Stimulated activated naive CD8-positive, alpha-beta T cell treated with anti-CD3 and anti-CD28 coated beads, Interleukin-15, Interleukin-2, amounts not matched to agents 100 ng/mL and 50 ng/mL, for 24 hours (primary cell): ENCODE results near the gene FPR1.
"Not testable (repeated sequence)": the region's sequence is repeated elsewhere in the genome, so short reads cannot be mapped to it uniquely, and the experiment has no call there.

Experiments
- H3K27ac Mint-ChIP-seq: one replicate; pipeline ENCODE4 v1.8.0; 2021; ENCODE audit warnings: mild to moderate bottlenecking, mixed read lengths
- H3K27me3 Mint-ChIP-seq: one replicate; pipeline ENCODE4 v1.8.0; 2021; ENCODE audit warnings: mixed read lengths
- H3K36me3 Mint-ChIP-seq: one replicate; pipeline ENCODE4 v1.8.0; 2021; ENCODE audit warnings: low read depth, mixed read lengths
- H3K4me1 Mint-ChIP-seq: one replicate; pipeline ENCODE4 v1.8.0; 2021; ENCODE audit warnings: low read depth, mixed read lengths
- H3K4me3 Mint-ChIP-seq: one replicate; pipeline ENCODE4 v1.8.0; 2021; ENCODE audit warnings: mild to moderate bottlenecking, mixed read lengths
- H3K9me3 Mint-ChIP-seq: one replicate; pipeline ENCODE4 v1.8.0; 2021; ENCODE audit warnings: mixed read lengths

Gene FPR1

DNA sequence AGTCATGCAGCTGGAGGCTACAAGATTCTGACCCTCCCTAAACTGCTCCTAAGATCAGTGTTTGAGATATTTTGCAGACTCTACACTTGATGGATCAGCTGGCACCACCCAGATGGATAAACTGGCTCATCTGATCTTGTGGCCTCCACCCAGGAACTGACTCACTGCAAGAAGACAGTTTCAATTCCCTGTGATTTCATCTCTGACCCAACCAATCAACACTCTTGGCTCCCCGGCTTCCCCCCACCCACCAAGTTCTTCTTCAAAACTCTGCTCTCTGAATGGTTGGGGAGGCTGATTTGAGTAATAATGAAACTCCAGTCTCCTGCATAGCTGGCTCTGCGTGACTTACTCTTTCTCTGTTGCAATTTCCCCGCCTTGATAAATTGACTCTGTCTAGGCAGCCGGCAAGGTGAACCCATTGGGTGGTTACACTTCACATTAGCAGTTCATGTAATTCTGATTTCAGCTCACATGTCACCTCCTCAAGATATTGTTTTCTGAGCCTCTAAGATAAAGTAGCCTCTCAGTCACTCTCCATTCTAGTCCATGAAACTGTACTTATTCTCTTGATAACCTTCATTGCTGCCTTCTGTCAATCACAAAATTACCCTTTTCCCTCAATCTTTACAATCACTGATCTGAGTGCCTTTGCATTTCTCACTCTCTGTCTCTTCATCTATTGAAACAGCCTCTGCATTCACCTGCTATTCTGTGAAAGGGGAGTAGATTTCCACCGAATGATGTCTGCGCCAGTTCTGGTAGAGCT is 33.4 kb upstream of the FPR1 start:
- H3K27ac Mint-ChIP-seq: no peak overlapping the region
- H3K4me3 Mint-ChIP-seq: no peak overlapping the region
- no peaks in the 10 kb centered on the region for H3K4me1 Mint-ChIP-seq
- peaks cover 13% of the 10 kb centered on the region for H3K27me3 Mint-ChIP-seq
- H3K9me3 Mint-ChIP-seq: no peaks in the 10 kb centered on the region
- H3K36me3 Mint-ChIP-seq: no peaks in the 10 kb centered on the region

DNA sequence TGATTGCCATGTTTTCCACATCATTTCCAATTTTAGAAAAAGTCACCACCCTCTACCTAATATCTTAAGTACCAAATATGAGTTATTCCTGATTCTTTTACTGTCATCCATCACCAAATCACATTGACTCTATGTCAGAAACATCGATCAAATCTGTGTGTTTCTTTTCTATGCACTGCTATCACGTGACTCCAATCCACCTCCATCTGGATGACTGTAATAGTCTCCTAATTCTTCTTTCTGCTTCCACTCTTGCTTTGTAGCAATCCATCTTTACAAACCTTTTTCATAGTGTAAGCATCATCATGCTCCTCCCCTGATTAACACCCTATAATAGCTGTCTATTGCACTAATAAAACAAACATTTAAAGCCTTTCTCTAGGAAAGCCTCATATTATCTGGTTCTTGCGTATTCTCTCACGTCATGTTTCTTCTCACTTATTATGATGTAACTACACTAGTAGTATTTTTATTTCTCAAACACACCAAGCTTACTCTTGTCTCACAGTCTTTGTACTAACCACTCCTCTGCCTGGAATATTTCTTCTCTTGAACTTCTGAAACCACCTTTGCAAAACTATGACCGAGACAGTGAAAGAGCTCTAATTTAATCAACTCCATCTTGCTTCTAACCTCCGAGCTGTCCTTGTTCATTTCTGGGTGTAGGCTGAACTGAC is 32.6 kb upstream of the FPR1 start:
- H3K4me3 Mint-ChIP-seq: no peak overlapping the region
- no peak overlapping the region for H3K27ac Mint-ChIP-seq
- no peaks in the 10 kb centered on the region for H3K9me3 Mint-ChIP-seq

DNA sequence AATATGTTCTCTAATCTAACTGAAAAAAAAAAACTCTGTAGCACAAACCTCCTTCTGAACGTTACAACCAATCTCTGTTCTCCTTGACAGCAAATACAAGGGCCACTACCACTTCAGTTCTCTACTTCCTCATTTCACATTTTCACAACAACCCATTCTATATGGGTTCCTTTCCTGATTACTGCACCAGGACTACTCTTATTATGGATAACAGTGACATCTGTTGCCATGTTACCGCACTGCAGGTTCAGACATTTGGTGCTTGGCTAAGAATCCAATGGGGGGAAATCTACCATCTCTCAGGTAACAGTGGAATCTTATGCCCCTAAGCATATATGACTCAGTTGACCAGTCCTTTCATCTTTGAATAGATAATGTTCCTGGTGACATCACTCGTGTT is 31.7 kb upstream of the FPR1 start:
- Mint-ChIP-seq H3K36me3 (no peaks in the 10 kb centered on the region), H3K4me3 (no peak overlapping the region), H3K9me3 (no peaks in the 10 kb centered on the region), H3K4me1 (no peaks in the 10 kb centered on the region), H3K27ac (no peak overlapping the region), H3K27me3 (peaks cover 26% of the 10 kb centered on the region)

More for the DNA sequence above, 32.6 kb upstream of the FPR1 start:
- Mint-ChIP-seq H3K4me1 (no peaks in the 10 kb centered on the region), H3K27me3 (peaks cover 21% of the 10 kb centered on the region), H3K36me3 (no peaks in the 10 kb centered on the region)

DNA sequence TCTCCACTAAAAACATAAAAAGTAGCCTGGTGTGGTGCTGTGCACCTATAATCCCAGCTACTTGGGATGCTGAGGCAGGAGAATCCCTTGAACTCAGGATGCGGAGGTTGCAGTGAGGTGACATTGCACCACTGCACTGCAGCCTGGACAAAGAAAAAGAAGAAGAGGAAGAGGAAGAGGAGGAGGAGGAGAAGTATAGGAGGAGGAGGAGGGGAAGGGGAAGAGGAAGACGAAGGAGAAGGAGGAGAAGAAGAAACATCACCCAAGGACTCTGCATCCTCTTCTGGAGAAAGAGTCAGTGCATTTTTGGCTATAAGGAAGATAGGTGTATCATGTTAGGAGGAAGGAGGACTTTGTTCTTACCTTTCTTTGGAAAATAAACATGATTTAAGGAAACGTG is 30.3 kb upstream of the FPR1 start:
- Mint-ChIP-seq H3K4me1 (no peaks in the 10 kb centered on the region), H3K36me3 (no peaks in the 10 kb centered on the region), H3K27me3 (peaks cover 38% of the 10 kb centered on the region), H3K4me3 (no peak overlapping the region), H3K27ac (no peak overlapping the region), H3K9me3 (no peaks in the 10 kb centered on the region)

DNA sequence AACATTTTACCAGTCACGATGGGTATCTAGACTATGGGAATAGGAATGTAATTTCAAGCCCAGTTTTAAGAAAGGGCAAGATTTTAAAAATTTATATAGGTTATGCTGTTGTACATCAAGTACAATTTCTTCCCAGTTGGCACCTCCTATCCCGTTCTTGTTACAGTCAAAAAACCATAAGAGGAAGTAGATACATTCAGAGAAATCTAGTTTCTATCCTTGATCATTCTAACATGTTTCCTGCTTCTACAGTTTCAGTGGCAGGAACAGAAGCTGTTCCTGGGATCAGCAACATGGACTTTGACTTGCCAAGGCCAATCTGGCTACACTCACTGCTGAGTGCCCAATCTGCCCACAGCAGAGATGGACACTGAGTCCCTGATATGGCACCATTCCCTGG is 28.6 kb upstream of the FPR1 start:
- H3K27ac Mint-ChIP-seq: no peak overlapping the region
- peaks cover 54% of the 10 kb centered on the region for H3K27me3 Mint-ChIP-seq
- H3K9me3 Mint-ChIP-seq: no peaks in the 10 kb centered on the region
- H3K4me3 Mint-ChIP-seq: no peak overlapping the region
- H3K36me3 Mint-ChIP-seq: no peaks in the 10 kb centered on the region
- H3K4me1 Mint-ChIP-seq: no peaks in the 10 kb centered on the region

DNA sequence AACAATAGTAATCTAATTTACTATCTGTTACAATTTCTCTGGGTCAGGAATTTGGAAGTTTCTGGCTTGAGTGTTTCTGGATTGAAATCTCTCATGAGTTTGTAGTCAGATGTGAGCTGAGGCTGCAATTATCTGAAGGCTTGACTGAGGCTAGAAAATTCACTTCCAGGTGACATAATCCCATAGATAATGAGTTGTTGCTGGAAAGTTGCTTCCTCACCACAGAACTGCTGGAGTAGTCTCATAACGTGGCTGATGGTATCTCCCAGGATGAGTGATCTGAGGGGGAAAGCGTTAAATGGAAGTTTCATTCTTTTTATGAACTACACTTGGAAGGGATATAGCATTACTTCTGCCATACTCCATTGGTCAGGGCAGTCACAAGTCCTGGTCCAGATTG is 28.0 kb upstream of the FPR1 start:
- Mint-ChIP-seq H3K27ac (no peak overlapping the region), H3K9me3 (no peaks in the 10 kb centered on the region), H3K4me3 (no peak overlapping the region), H3K27me3 (peaks cover 59% of the 10 kb centered on the region), H3K36me3 (no peaks in the 10 kb centered on the region), H3K4me1 (no peaks in the 10 kb centered on the region)

DNA sequence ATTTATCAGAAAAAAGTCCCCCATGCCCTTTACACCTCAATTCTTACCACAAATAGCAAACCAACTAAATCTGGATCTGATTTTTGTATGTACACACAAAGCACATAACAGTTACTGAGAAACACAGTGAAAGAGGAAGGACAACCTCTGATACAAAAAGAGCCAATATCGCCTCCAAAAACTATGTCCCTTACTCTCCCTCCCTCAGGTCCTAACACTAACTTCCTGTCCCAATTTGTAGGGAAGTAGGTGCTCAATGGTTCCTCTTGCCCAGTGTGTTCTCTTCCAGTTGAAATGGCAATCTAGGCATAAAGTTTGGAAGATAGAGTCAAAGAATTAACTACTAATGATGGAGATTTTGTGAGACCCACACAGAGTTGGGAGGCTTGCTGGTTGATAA is 27.5 kb upstream of the FPR1 start:
- no peaks in the 10 kb centered on the region for H3K36me3 Mint-ChIP-seq
- peaks cover 59% of the 10 kb centered on the region for H3K27me3 Mint-ChIP-seq
- no peak overlapping the region for H3K4me3 Mint-ChIP-seq
- no peaks in the 10 kb centered on the region for H3K9me3 Mint-ChIP-seq
- H3K27ac Mint-ChIP-seq: no peak overlapping the region
- H3K4me1 Mint-ChIP-seq: no peaks in the 10 kb centered on the region

DNA sequence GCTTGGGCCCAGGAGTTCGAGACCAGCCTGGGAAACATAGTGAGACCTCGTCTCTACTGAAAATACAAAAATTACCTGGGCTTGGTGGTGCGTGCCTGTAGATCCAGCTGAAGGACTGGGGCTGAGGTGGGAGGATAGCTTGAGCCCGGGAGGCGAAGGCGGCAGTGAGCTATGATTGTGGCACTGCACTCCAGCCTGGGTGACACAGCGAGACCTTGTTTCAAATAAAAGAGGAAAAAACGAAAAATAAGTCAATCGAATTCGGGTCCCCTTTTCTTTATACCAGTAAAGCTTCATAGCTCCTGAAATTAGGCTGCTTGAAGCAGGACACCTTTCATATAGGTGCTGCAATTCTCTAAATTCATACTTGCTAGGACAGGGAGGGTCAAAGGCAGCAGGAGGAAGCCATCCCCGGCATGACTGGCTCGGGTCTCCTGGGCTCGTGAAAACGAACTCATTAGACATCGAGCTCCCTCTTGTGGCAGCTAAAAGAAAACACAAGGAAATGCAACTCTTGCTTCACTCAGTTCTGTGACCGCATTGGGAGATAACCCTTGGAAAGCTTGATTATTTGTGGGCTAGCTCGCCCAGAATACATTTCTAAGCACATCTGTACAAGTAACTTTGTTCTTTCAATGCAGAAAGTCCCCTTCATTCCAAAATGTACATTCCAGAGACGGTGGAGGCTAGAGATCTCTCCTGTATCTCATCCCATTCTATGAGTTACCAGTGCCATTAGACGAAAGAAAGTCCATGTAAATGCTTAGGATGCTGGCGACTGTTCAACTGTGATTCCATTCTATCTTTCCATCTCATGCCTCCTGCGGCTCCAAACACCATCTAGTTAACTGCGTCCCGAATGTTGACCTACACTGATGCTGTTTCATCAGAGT is 26.1 kb upstream of the FPR1 start:
- no peaks in the 10 kb centered on the region for H3K36me3 Mint-ChIP-seq
- peaks cover 4% of the 10 kb centered on the region for H3K9me3 Mint-ChIP-seq
- H3K27ac Mint-ChIP-seq: no peak overlapping the region
- no peak overlapping the region for H3K4me3 Mint-ChIP-seq
- H3K4me1 Mint-ChIP-seq: no peaks in the 10 kb centered on the region
- H3K27me3 Mint-ChIP-seq: peaks cover 69% of the 10 kb centered on the region

DNA sequence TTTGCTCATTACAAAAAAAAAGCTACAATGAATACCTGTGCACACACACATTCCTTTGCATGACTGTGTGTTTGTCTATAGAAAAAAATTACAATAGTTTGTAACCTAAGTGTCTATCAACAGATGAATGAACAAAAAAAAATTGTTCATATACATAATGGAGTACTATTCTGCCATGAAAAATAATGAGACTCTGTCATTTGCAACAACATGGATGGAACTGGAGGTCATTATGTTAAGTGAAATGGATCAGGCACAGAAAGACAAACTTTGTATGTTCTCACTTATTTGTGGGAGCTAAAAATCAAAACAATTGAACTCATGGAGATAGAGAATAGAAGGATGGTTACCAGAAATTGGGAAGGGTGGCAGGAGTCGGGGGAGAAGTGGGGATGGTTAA is 24.9 kb upstream of the FPR1 start:
- H3K27me3 Mint-ChIP-seq: peaks cover 68% of the 10 kb centered on the region
- not testable (repeated sequence) for H3K27ac Mint-ChIP-seq, H3K4me3 Mint-ChIP-seq, H3K4me1 Mint-ChIP-seq, H3K9me3 Mint-ChIP-seq, H3K36me3 Mint-ChIP-seq

DNA sequence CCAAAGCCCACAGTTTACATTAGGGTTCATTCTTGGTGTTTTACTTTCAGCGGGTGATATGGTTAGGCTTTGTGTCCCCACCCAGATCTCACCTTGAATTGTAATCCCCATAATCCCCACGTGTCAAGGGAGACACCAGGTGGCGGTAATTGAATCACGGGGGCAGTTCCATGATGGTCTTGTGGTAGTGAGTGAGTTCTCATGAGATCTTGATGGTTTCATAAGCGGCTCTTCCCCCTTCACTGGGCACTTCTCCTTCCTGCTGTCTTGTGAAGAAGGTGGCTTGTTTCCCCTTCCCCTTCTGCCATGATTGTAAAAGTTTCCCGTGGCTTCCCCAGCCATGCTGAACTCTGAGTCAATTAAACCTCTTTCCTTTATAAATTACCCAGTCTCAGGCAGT is 21.3 kb upstream of the FPR1 start:
- H3K4me3 Mint-ChIP-seq: no peak overlapping the region
- no peaks in the 10 kb centered on the region for H3K36me3 Mint-ChIP-seq
- H3K4me1 Mint-ChIP-seq: no peaks in the 10 kb centered on the region
- H3K27me3 Mint-ChIP-seq: peaks cover 59% of the 10 kb centered on the region
- no peak overlapping the region for H3K27ac Mint-ChIP-seq
- H3K9me3 Mint-ChIP-seq: peaks cover 5% of the 10 kb centered on the region

DNA sequence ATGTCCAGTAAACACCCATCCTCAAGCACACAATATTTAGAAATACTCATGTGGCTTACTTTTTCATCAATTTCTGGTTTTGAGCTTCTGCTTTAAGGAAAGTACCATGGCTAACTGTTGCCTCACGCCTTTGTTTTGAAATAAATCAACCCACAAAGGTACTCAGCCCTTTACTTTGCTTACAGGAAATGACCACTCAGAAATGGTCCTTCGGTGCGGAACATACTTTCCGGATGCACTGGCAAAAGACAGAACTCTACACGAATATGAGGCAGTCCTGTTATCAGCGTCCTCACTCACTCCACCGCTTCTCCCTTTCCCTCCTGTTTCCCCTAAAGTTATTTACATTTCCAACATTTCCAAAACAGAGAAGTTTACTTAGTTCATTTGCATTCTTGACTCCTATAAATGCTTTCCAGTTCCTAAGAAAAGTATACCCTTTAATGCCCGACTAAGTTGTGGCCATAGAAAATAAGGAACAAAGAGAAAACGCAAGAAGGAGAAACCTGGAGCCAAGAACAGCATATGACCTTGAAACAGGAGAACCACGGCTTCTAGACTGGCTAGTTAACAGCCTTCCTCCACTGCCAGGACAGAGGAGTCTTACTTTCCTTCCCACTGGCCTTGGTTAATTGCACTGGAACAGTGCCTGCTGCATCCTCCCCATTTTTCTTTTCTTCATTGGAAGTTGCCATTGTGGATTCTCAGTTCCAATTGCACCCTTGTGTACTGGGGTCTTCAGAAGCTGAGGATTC is 19.9 kb upstream of the FPR1 start:
- Mint-ChIP-seq H3K4me3 (no peak overlapping the region), H3K9me3 (peaks cover 5% of the 10 kb centered on the region), H3K36me3 (no peaks in the 10 kb centered on the region), H3K4me1 (no peaks in the 10 kb centered on the region), H3K27ac (no peak overlapping the region), H3K27me3 (peaks cover 48% of the 10 kb centered on the region)

DNA sequence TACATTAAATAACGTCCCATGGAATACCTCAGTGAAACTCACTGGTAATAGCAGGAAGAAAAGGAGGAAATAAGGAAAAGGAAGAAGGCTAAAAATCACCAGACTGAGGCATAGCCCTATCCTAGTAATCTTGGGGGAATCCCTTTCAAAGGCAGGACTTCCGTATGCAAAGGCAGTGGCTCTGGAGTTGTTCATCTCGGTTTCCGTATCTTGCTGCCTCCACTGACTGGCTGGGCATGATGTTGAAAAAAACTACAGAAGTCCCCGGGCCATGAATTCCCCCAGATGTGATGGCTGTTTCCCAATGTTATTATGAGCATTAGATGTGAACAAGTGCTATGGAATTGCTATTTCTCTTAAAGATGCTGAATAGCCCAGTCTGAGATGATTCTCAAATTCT is 14.8 kb upstream of the FPR1 start:
- Mint-ChIP-seq H3K4me1 (no peaks in the 10 kb centered on the region), H3K4me3 (no peak overlapping the region), H3K27ac (no peak overlapping the region), H3K9me3 (peaks cover 4% of the 10 kb centered on the region), H3K36me3 (no peaks in the 10 kb centered on the region), H3K27me3 (peaks cover 34% of the 10 kb centered on the region)

DNA sequence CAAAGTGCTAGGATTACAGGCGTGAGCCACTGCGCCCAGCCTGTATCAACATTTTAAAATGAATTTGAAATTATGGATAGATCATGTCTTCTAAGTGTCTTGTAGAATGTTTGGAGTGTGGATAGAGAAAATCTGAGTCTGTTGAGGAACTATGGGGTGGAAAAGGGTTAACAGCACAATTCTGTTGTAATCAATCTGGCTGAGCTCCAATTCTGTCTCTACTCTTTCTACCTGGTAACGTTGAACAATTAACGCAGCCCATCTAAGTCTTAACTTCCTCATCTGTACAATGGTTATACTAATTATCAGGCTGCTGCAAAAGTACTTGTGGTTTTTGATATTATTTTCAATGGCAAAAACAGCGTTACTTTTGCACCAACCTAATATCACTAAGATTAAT is 13.4 kb upstream of the FPR1 start:
- no peaks in the 10 kb centered on the region for H3K36me3 Mint-ChIP-seq
- no peak overlapping the region for H3K4me3 Mint-ChIP-seq
- H3K27ac Mint-ChIP-seq: no peak overlapping the region
- peaks cover 4% of the 10 kb centered on the region for H3K9me3 Mint-ChIP-seq
- H3K4me1 Mint-ChIP-seq: no peaks in the 10 kb centered on the region
- peaks cover 30% of the 10 kb centered on the region for H3K27me3 Mint-ChIP-seq

DNA sequence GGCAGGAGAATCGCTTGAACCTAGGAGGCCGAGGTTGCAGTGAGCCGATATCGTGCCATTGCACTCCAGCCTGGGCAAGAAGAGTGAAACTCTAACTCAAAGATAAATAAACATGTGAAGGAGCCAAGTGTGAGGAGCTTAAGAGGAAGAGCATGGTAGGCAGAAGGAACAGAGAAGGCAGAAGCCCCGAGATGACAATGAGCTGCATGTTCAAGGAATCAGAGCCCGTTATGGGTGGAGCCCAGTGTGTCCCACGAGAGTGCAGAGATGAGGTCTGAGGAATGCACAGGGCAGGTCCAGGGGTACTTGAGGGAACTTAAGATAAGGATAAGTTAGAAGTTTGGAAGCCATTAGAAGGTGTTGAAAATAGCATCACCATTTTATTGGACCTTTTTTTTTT is 10.0 kb upstream of the FPR1 start:
- Mint-ChIP-seq H3K27me3 (peaks cover 25% of the 10 kb centered on the region), H3K36me3 (no peaks in the 10 kb centered on the region), H3K4me1 (no peaks in the 10 kb centered on the region), H3K27ac (no peak overlapping the region), H3K4me3 (no peak overlapping the region), H3K9me3 (peaks cover 4% of the 10 kb centered on the region)
